HEK293 (cell line): ENCODE data around the gene VPS13D.
"Not testable (repeated sequence)": the region's sequence is repeated elsewhere in the genome, so short reads cannot be mapped to it uniquely, and the experiment has no call there.

Source experiments
- CTCF ChIA-PET: fragments of 350-600 bp; formaldehyde crosslinking; extraction: SDS; loops from one replicate; lab custom pipeline; 2021; ENCODE audit warnings: antibody characterized with exemption; lab: Yijun Ruan, JAX
- POLR2A ChIA-PET: fragments of 300-600 bp; formaldehyde crosslinking; extraction: SDS; loops from one replicate; lab custom pipeline; 2020; ENCODE audit warnings: antibody characterized with exemption, inconsistent platforms; lab: Yijun Ruan, JAX
- H3K27ac ChIP-seq: fragments of 200-500 bp; sonication (Bioruptor generic); 2 replicates; pipeline ENCODE4 v1.5.1; 2014; ENCODE audit warnings: low read depth, low read length, control low read depth, inconsistent platforms; ENCODE audit errors: extremely low read depth
- H3K36me3 ChIP-seq, 2 experiments: fragments of 200-500 bp in 1 of 2; sonication (Bioruptor generic) in 1 of 2; 1 replicate in 1 of 2; 2 replicates in 1 of 2; pipeline ENCODE4 v1.5.1; 2014 to 2017; ENCODE audit warnings: inconsistent platforms in 2 of 2, low read length in 2 of 2; ENCODE audit not compliant: control insufficient read depth in 2 of 2, insufficient read depth in 1 of 2
- H3K4me1 ChIP-seq: fragments of 200-500 bp; sonication (Bioruptor generic); 2 replicates; pipeline ENCODE4 v1.5.1; 2014; ENCODE audit warnings: mild to moderate bottlenecking, low read length, inconsistent platforms; ENCODE audit not compliant: control insufficient read depth, insufficient read depth
- H3K4me3 ChIP-seq: 2 replicates; pipeline ENCODE4 v1.5.1; 2011; ENCODE audit warnings: low read depth, mild to moderate bottlenecking, control low read depth, low read length, moderate library complexity
- H3K9me3 ChIP-seq: fragments of 200-500 bp; sonication (Bioruptor generic); 2 replicates; pipeline ENCODE4 v1.5.1; 2014; ENCODE audit warnings: low read depth, low read length, inconsistent platforms; ENCODE audit not compliant: control insufficient read depth, insufficient read depth
- BCL11A ChIP-seq: fragments of 450-650 bp; formaldehyde crosslinking; IDR thresholded peaks from 2 replicates; pipeline ENCODE4 v1.5.1; 2016; ENCODE audit warnings: low read depth, missing biosample characterization, missing genetic modification characterization
- KLF16 ChIP-seq: fragments of 450-650 bp; formaldehyde crosslinking; IDR thresholded peaks from 2 replicates; pipeline ENCODE4 v1.5.1; 2017; ENCODE audit warnings: missing biosample characterization, missing genetic modification characterization
- SCRT2 ChIP-seq: fragments of 450-650 bp; formaldehyde crosslinking; IDR thresholded peaks from 2 replicates; pipeline ENCODE4 v1.5.1; 2016; ENCODE audit warnings: missing biosample characterization, missing genetic modification characterization
- SP7 ChIP-seq: fragments of 450-650 bp; formaldehyde crosslinking; IDR thresholded peaks from 2 replicates; pipeline ENCODE4 v1.5.1; 2016; ENCODE audit warnings: missing biosample characterization, missing genetic modification characterization
- ZBTB21 ChIP-seq: fragments of 450-650 bp; formaldehyde crosslinking; IDR thresholded peaks from 2 replicates; pipeline ENCODE4 v1.5.1; 2017; ENCODE audit warnings: missing biosample characterization, missing genetic modification characterization
- ZFP37 ChIP-seq: fragments of 450-650 bp; formaldehyde crosslinking; IDR thresholded peaks from 2 replicates; pipeline ENCODE4 v1.5.1; 2016; ENCODE audit warnings: missing biosample characterization, missing genetic modification characterization
- ZNF10 ChIP-seq: fragments of 450-650 bp; formaldehyde crosslinking; IDR thresholded peaks from 2 replicates; pipeline ENCODE4 v1.5.1; 2017; ENCODE audit warnings: missing biosample characterization, missing genetic modification characterization
- ZNF133 ChIP-seq: fragments of 450-650 bp; formaldehyde crosslinking; IDR thresholded peaks from 2 replicates; pipeline ENCODE4 v1.5.1; 2016; ENCODE audit warnings: missing biosample characterization, missing genetic modification characterization
- ZNF221 ChIP-seq: fragments of 450-650 bp; formaldehyde crosslinking; IDR thresholded peaks from 2 replicates; pipeline ENCODE4 v1.5.1; 2017; ENCODE audit warnings: missing biosample characterization, missing genetic modification characterization, borderline replicate concordance
- ZNF23 ChIP-seq: fragments of 450-650 bp; formaldehyde crosslinking; IDR thresholded peaks from 2 replicates; pipeline ENCODE4 v1.5.1; 2016; ENCODE audit warnings: missing biosample characterization, missing genetic modification characterization, borderline replicate concordance
- ZNF302 ChIP-seq: fragments of 450-650 bp; formaldehyde crosslinking; IDR thresholded peaks from 2 replicates; pipeline ENCODE4 v1.5.1; 2016; ENCODE audit warnings: missing biosample characterization, missing genetic modification characterization, low read depth
- ZNF354C ChIP-seq: fragments of 450-650 bp; formaldehyde crosslinking; IDR thresholded peaks from 2 replicates; pipeline ENCODE4 v1.5.1; 2016; ENCODE audit warnings: missing biosample characterization, missing genetic modification characterization, low read depth, borderline replicate concordance
- ZNF549 ChIP-seq: fragments of 450-650 bp; IDR thresholded peaks from 2 replicates; pipeline ENCODE4 v1.5.1; 2018; ENCODE audit warnings: missing biosample characterization, missing genetic modification characterization, mild to moderate bottlenecking, inconsistent platforms, moderate library complexity
- ZNF560 ChIP-seq: fragments of 450-650 bp; formaldehyde crosslinking; IDR thresholded peaks from 2 replicates; pipeline ENCODE4 v1.5.1; 2017; ENCODE audit warnings: missing biosample characterization, missing genetic modification characterization, borderline replicate concordance
- ZSCAN16 ChIP-seq: fragments of 450-650 bp; formaldehyde crosslinking; IDR thresholded peaks from 2 replicates; pipeline ENCODE4 v1.5.1; 2016; ENCODE audit warnings: missing biosample characterization, missing genetic modification characterization
- TF ChIP-seq, protein P1 (sequence below): fragments of 450-650 bp; formaldehyde crosslinking; IDR thresholded peaks from 2 replicates; pipeline ENCODE4 v1.5.1; 2017; ENCODE audit warnings: missing biosample characterization, missing genetic modification characterization
- TF ChIP-seq, protein P2 (sequence below): fragments of 450-650 bp; formaldehyde crosslinking; IDR thresholded peaks from 2 replicates; pipeline ENCODE4 v1.5.1; 2016; ENCODE audit warnings: missing biosample characterization, missing genetic modification characterization
- TF ChIP-seq, protein P3 (sequence below): fragments of 450-650 bp; IDR thresholded peaks from 2 replicates; pipeline ENCODE4 v1.5.1; 2018; ENCODE audit warnings: missing biosample characterization, mild to moderate bottlenecking, missing genetic modification characterization

The VPS13D gene

GRCh38 chr1:12537906-12538461 lies 308.2 kb downstream of the VPS13D start:
- Histone ChIP-seq H3K9me3 (no peaks in the 10 kb centered on the region), H3K27ac (no peak overlapping the region), H3K36me3 (no peaks in the 10 kb centered on the region), H3K4me3 (no peak overlapping the region), H3K4me1 (no peaks in the 10 kb centered on the region)
- TF ChIP-seq SP7 (tag by site-specific recombination) (no peak), ZNF560 (tag by site-specific recombination) (no peak), SCRT2 (no peak), ZNF23 (tag by site-specific recombination) (no peak), ZNF354C (tag by site-specific recombination) (no peak), ZFP37 (tag by site-specific recombination) (no peak), ZNF10 (tag by site-specific recombination) (no peak), ZNF549 (no peak), BCL11A (tag by site-specific recombination) (no peak), ZBTB21 (tag by site-specific recombination) (no peak), ZSCAN16 (tag by site-specific recombination) (no peak), ZNF133 (no peak), ZNF221 (tag by site-specific recombination) (no peak), ZNF302 (tag by site-specific recombination) (no peak), KLF16 (tag by site-specific recombination) (no peak)
- TF ChIP-seq, protein P1, sequence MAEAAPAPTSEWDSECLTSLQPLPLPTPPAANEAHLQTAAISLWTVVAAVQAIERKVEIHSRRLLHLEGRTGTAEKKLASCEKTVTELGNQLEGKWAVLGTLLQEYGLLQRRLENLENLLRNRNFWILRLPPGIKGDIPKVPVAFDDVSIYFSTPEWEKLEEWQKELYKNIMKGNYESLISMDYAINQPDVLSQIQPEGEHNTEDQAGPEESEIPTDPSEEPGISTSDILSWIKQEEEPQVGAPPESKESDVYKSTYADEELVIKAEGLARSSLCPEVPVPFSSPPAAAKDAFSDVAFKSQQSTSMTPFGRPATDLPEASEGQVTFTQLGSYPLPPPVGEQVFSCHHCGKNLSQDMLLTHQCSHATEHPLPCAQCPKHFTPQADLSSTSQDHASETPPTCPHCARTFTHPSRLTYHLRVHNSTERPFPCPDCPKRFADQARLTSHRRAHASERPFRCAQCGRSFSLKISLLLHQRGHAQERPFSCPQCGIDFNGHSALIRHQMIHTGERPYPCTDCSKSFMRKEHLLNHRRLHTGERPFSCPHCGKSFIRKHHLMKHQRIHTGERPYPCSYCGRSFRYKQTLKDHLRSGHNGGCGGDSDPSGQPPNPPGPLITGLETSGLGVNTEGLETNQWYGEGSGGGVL (tag by site-specific recombination): no peak
- TF ChIP-seq, protein P2, sequence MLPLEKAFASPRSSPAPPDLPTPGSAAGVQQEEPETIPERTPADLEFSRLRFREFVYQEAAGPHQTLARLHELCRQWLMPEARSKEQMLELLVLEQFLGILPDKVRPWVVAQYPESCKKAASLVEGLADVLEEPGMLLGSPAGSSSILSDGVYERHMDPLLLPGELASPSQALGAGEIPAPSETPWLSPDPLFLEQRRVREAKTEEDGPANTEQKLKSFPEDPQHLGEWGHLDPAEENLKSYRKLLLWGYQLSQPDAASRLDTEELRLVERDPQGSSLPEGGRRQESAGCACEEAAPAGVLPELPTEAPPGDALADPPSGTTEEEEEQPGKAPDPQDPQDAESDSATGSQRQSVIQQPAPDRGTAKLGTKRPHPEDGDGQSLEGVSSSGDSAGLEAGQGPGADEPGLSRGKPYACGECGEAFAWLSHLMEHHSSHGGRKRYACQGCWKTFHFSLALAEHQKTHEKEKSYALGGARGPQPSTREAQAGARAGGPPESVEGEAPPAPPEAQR (tag by site-specific recombination): no peak
- TF ChIP-seq, protein P3, sequence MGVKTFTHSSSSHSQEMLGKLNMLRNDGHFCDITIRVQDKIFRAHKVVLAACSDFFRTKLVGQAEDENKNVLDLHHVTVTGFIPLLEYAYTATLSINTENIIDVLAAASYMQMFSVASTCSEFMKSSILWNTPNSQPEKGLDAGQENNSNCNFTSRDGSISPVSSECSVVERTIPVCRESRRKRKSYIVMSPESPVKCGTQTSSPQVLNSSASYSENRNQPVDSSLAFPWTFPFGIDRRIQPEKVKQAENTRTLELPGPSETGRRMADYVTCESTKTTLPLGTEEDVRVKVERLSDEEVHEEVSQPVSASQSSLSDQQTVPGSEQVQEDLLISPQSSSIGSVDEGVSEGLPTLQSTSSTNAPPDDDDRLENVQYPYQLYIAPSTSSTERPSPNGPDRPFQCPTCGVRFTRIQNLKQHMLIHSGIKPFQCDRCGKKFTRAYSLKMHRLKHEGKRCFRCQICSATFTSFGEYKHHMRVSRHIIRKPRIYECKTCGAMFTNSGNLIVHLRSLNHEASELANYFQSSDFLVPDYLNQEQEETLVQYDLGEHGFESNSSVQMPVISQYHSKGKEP (tag by site-specific recombination): no peak
- ChIA-PET CTCF (interaction anchor here (0.6 to 0.7 kb wide), 2 partner anchors 17 to 225 kb away, joined by 3 read pairs; no protein-coding TSS in a partner anchor), POLR2A (no interaction called here)

- H3K27ac ChIP-seq, H3K36me3 ChIP-seq, H3K4me1 ChIP-seq, H3K4me3 ChIP-seq, H3K9me3 ChIP-seq: not testable (repeated sequence)
- POLR2A ChIA-PET: interaction anchor here (2.0 kb wide), 1 partner anchor 58 kb away, joined by 5 read pairs; no protein-coding TSS in a partner anchor
- CTCF ChIA-PET: interaction anchor here (0.6 to 0.7 kb wide), 2 partner anchors 17 to 225 kb away, joined by 3 read pairs; no protein-coding TSS in a partner anchor
Measured at GRCh38 chr1:12538536-12538935, 308.7 kb downstream of the VPS13D start.
